ENCODE measurements around the gene CARM1. TPM values are rescaled to one million over a fixed set of nuclear protein-coding genes. Genes with fewer than 3 reads are reported as not detected.

The CARM1 gene
- total and polyA plus RNA-seq, 2 of the 13 experiments (the other 11 are each of a cell fraction or from before 2014, with no cell fraction given), result 27.6 to 55.8 TPM

DNA sequence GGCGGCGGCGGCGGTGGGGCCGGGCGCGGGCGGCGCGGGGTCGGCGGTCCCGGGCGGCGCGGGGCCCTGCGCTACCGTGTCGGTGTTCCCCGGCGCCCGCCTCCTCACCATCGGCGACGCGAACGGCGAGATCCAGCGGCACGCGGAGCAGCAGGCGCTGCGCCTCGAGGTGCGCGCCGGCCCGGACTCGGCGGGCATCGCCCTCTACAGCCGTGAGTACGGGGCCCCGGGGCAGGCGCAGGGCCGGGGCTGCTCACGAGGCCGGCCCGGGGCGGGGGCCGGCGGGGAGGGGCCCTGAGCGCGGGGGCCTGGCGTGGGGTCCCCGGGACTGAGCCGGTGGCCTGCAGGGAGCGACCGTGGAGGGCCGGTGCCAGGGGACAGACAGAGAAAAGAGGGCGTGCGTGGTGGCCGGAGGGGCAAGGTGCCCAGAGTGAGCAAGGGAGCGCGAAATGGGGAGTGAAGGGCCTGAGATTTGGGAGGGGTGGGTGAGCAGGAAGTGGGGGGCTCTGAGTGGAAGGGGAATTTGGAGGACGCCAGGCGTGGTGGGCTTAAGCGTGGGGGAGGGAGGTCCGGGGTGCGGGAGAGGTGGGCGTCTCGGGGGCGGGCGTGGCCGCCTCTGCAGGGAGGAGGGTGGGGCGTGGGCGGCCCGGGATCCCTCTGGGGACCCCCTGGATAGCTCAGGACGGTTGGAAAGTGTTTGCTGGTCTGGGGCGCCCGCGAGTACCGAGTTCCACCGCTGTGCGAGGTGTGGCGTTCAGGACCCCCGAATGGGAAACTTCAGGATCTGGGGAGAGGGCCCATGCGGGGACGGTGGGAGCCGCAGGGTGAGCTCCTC is 575 bp downstream of the CARM1 start (continued):
- TF ChIP-seq, protein P1, sequence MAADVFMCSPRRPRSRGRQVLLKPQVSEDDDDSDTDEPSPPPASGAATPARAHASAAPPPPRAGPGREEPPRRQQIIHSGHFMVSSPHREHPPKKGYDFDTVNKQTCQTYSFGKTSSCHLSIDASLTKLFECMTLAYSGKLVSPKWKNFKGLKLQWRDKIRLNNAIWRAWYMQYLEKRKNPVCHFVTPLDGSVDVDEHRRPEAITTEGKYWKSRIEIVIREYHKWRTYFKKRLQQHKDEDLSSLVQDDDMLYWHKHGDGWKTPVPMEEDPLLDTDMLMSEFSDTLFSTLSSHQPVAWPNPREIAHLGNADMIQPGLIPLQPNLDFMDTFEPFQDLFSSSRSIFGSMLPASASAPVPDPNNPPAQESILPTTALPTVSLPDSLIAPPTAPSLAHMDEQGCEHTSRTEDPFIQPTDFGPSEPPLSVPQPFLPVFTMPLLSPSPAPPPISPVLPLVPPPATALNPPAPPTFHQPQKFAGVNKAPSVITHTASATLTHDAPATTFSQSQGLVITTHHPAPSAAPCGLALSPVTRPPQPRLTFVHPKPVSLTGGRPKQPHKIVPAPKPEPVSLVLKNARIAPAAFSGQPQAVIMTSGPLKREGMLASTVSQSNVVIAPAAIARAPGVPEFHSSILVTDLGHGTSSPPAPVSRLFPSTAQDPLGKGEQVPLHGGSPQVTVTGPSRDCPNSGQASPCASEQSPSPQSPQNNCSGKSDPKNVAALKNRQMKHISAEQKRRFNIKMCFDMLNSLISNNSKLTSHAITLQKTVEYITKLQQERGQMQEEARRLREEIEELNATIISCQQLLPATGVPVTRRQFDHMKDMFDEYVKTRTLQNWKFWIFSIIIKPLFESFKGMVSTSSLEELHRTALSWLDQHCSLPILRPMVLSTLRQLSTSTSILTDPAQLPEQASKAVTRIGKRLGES (CRISPR knock-in tag; IDR thresholded peaks at IDR 0.05; ENCODE audit: borderline replicate concordance), result no peak
- no peak for TF ChIP-seq HNF4G (IDR thresholded peaks at IDR 0.05; ENCODE audit: borderline replicate concordance, low read depth, low read length)
- TF ChIP-seq HNF4G (CRISPR knock-in tag; IDR thresholded peaks at IDR 0.05; ENCODE audit: borderline replicate concordance, low read depth), result no peak
- TF ChIP-seq, protein P2, sequence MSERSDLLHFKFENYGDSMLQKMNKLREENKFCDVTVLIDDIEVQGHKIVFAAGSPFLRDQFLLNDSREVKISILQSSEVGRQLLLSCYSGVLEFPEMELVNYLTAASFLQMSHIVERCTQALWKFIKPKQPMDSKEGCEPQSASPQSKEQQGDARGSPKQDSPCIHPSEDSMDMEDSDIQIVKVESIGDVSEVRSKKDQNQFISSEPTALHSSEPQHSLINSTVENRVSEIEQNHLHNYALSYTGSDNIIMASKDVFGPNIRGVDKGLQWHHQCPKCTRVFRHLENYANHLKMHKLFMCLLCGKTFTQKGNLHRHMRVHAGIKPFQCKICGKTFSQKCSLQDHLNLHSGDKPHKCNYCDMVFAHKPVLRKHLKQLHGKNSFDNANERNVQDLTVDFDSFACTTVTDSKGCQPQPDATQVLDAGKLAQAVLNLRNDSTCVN (CRISPR knock-in tag; IDR thresholded peaks at IDR 0.05; ENCODE audit: borderline replicate concordance), result no peak
- TF ChIP-seq, protein P3, sequence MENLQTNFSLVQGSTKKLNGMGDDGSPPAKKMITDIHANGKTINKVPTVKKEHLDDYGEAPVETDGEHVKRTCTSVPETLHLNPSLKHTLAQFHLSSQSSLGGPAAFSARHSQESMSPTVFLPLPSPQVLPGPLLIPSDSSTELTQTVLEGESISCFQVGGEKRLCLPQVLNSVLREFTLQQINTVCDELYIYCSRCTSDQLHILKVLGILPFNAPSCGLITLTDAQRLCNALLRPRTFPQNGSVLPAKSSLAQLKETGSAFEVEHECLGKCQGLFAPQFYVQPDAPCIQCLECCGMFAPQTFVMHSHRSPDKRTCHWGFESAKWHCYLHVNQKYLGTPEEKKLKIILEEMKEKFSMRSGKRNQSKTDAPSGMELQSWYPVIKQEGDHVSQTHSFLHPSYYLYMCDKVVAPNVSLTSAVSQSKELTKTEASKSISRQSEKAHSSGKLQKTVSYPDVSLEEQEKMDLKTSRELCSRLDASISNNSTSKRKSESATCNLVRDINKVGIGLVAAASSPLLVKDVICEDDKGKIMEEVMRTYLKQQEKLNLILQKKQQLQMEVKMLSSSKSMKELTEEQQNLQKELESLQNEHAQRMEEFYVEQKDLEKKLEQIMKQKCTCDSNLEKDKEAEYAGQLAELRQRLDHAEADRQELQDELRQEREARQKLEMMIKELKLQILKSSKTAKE (CRISPR knock-in tag; IDR thresholded peaks at IDR 0.05; ENCODE audit: borderline replicate concordance), result no peak
- TF ChIP-seq POLR2AphosphoS2 (IDR thresholded peaks at IDR 0.05; ENCODE audit: low read depth, low read length), result no peak
- peak; percentile 1; the same call in 1 of the 2 replicates for TF ChIP-seq PHF20 (CRISPR knock-in tag; IDR thresholded peaks at IDR 0.05)
- TF ChIP-seq ZNF296 (CRISPR knock-in tag; conservative IDR thresholded peaks at IDR 0.05), result no peak
- TF ChIP-seq HDAC1 (CRISPR knock-in tag; IDR thresholded peaks at IDR 0.05), result 0 out of 2 replicates have a peak, but pooled peaks have one; percentile 17
- no peak for TF ChIP-seq NPAS2 (CRISPR knock-in tag; IDR thresholded peaks at IDR 0.05; ENCODE audit: borderline replicate concordance)
- TF ChIP-seq, protein P4, sequence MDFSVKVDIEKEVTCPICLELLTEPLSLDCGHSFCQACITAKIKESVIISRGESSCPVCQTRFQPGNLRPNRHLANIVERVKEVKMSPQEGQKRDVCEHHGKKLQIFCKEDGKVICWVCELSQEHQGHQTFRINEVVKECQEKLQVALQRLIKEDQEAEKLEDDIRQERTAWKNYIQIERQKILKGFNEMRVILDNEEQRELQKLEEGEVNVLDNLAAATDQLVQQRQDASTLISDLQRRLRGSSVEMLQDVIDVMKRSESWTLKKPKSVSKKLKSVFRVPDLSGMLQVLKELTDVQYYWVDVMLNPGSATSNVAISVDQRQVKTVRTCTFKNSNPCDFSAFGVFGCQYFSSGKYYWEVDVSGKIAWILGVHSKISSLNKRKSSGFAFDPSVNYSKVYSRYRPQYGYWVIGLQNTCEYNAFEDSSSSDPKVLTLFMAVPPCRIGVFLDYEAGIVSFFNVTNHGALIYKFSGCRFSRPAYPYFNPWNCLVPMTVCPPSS (IDR thresholded peaks at IDR 0.05), result no peak
- no peak for TF ChIP-seq ATAD3A (CRISPR knock-in tag; IDR thresholded peaks at IDR 0.05)
- TF ChIP-seq, protein P5, sequence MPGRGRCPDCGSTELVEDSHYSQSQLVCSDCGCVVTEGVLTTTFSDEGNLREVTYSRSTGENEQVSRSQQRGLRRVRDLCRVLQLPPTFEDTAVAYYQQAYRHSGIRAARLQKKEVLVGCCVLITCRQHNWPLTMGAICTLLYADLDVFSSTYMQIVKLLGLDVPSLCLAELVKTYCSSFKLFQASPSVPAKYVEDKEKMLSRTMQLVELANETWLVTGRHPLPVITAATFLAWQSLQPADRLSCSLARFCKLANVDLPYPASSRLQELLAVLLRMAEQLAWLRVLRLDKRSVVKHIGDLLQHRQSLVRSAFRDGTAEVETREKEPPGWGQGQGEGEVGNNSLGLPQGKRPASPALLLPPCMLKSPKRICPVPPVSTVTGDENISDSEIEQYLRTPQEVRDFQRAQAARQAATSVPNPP (CRISPR knock-in tag; IDR thresholded peaks at IDR 0.05), result no peak
- no peak for TF ChIP-seq KLF15 (CRISPR knock-in tag; IDR thresholded peaks at IDR 0.05; ENCODE audit: borderline replicate concordance)
- no peak for TF ChIP-seq KLF13 (CRISPR knock-in tag; IDR thresholded peaks at IDR 0.05)
- no peak for TF ChIP-seq NFKBIZ (CRISPR knock-in tag; IDR thresholded peaks at IDR 0.05)
- TF ChIP-seq, protein P6, sequence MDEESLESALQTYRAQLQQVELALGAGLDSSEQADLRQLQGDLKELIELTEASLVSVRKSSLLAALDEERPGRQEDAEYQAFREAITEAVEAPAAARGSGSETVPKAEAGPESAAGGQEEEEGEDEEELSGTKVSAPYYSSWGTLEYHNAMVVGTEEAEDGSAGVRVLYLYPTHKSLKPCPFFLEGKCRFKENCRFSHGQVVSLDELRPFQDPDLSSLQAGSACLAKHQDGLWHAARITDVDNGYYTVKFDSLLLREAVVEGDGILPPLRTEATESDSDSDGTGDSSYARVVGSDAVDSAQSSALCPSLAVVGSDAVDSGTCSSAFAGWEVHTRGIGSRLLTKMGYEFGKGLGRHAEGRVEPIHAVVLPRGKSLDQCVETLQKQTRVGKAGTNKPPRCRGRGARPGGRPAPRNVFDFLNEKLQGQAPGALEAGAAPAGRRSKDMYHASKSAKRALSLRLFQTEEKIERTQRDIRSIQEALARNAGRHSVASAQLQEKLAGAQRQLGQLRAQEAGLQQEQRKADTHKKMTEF (CRISPR knock-in tag; IDR thresholded peaks at IDR 0.05), result 0 out of 2 replicates have a peak, but pooled peaks have one; percentile 30
- TF ChIP-seq ZFP37 (CRISPR knock-in tag; IDR thresholded peaks at IDR 0.05; ENCODE audit: borderline replicate concordance), result no peak
